Stimulated activated CD8-positive, alpha-beta memory T cell treated with anti-CD3 and anti-CD28 coated beads, Interleukin-15, amount 100 ng/mL, for 48 hours (primary cell): ENCODE results near the gene TINAGL1.

Experiments used
- DNase-seq, 2 donors: peaks; one replicate each; pipeline ENCODE4 v3.0.0-alpha.2; 2020; ENCODE audit warnings: low read depth in 2 of 2

TINAGL1 gene

GRCh38 chr1:31576201-31576669 is at the start of gene TINAGL1:
TINAGL1 (plus strand) TSS chr1:31576515; CDS start chr1:31577149, 634 bp downstream.
- DNase-seq = no peak

DNA sequence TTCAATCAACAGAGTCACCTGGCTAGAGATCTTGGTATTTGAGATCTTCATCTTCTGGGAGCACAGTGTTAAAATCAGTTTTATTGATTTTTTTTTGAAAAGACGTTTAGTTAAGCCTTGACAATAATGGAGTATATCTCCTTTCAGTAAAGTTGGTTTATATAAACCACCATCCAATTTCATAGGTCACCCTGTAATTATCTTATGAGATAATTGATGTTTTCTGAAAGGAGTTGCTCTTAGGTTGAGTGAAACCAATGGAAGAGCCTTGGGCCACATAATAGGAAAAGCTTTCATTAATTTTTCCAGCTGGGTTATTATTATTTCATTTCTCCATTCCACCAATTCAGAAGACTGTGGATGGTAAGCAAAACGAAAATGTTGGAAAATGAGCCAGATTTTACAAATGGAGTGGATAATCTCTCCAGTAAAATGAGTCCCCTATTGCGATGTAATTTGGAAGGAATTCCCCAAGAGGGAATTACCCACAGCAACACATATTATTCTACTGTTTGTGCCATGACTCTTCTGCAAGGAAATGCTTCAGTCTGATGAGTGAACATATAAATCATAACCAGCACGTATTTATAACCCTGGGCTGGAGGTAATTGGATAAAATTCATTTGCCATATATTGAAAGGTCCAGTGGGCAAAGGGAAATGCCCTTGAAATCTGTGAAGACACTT is 46.2 kb upstream of the TINAGL1 start:
- DNase-seq = no peak

DNA sequence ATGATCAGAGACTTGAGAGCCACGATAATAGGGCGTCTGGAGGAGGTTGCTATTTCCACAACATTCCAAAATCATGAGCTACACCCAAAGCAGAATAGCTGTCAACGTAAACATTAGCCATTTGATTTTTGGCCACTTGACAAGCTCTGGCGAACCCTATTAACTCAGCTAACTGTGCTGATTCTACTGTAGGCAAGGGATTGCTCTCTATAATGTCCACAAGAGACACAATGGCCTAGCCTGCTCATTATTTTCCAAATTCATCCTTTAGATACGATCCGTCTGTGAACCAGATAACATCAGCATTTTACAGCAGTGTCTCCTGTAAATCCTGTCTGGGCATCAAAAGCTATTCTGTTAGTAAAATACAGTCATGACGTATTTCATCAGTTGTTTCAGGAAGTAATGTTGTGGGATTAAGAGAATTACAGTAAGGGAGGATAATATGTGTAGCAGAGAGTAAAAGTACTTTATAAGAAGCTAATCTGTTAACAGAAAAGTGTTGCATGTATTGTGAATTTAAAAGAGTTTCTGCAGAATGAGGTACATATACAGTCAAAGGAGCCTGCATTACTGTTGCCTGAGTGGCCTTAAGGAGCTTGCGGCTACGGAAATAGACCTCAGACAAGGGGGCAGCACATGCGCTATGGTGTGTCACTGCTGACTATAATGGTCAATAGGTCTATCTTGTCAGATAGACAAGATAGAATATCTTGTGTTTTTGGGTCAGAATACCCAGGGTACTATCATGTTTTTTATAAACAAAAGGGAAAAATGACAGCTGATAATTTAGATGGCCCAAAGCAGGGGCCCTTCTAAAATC is 44.9 kb upstream of the TINAGL1 start:
- no peak for DNase-seq

GRCh38 chr1:31532173-31532572 is 44.1 kb upstream of the TINAGL1 start:
- DNase-seq = no peak

- no peak for DNase-seq
These were observed 40.8 kb upstream of the TINAGL1 start for GRCh38 chr1:31535561-31535960.

GRCh38 chr1:31539329-31539728 is 37.0 kb upstream of the TINAGL1 start:
- DNase-seq = no peak

- no peak for DNase-seq
These were observed 35.1 kb upstream of the TINAGL1 start for GRCh38 chr1:31541194-31541593.

DNA sequence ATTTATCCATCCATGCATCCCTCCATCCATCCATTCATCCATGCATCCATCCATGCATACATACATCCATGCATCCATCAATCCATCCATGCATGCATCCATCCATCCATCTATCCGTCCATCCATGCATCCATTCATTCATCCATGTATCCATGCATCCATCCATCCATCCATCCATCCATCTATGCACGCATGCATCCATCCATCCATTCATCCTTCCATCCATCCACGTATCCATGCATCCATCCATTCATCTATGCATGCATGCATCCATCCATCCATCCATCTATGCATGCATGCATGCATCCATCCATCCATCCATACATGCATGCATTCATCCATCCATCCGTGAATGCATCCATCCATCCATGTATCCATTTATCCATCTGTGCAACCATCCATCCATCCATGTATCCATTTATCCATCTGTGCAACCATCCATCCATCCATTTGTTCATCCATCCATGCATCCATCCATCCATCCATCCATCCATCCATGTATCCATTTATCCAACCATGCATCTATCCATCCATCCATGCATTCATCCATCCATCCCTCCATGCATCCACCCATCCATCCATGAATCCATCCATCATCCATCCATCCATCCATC is 30.3 kb upstream of the TINAGL1 start:
- DNase-seq = no peak

- DNase-seq = no peak
These were observed 27.8 kb upstream of the TINAGL1 start for GRCh38 chr1:31548534-31548906.

DNA sequence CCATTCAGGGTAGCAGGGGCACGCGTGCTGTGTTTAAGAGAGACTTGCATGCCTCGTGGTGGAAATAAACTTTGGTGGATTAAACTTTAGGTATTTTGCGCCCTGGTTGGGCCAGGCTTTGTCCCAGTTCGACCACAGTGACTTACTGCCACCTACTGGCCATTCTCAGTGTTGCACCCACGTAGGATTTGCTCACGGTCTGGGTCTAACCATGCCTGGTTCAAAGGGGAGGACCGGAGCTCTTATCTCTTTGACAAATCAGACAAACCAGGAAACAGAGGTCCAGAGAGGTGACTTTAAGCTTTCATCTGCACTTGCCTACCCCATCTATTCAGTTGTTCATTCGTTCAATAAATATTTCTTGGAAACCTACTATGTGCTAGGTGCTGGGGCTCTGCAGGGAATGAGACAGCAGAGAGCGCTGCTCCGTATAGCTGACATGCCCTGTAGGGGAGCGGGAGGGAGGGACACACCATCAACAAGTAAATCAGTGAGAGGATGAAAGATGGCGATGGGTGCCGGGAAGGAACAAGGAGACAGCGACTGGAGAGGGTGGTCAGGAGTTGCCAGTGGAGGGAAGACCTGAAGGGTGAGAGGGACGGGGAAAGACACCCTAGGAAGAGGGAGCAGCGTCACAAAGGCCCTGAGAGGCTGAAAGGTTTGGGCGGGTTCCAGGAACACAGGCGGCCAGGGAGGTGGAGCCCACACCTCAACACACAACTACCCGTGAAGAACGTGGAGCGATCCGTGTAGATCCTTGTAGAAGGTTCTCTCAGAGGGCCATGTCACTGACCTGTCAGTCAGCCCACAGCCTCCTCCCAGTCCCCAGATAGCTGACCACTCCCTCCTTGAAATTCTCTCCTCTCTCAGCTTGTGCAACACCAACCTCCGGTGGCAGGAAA is 27.2 kb upstream of the TINAGL1 start:
- peak; percentile 64 to 72 for DNase-seq

DNA sequence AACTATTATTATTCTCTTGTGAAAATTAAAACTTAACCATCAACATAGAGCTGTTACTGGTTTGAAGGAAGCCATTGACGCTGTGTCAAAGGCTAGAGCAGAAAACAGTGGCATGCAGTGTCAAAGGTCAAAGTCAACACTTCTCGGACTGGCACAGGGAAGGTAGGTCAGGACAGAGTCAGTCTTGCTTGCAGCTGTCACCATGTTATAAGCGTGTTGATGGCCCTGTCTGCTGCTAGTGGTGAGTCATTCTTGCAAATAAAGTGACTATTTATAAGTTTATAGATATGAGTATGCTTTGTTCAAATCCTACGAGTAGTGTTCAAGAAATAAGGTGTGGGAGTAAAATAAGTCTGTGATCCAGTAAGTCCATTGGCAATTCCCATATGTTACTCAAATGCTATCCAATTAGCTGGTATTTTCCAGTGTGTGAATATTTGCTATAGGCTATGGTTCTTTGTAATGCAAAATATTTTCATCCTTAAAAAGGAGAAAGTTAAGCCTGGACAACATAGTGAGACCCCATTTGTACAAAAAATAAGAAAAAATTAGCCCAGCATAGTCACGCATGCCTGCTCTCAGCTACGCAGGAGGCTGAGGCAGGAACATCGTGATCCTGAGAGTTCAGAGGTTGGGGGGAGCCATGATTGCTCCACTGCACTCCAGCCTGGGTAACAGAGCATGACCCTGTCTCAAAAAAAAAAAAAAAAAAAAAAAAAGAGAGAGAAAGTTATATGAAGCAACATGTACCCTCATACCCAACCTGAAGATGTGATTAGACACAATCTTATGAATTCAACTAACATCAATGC is 26.3 kb upstream of the TINAGL1 start:
- DNase-seq = no peak

- no peak for DNase-seq
These were observed 25.1 kb upstream of the TINAGL1 start for GRCh38 chr1:31551208-31551607.

GRCh38 chr1:31552489-31552888 is 23.8 kb upstream of the TINAGL1 start:
- DNase-seq = no peak

- no peak for DNase-seq
These were observed 19.8 kb upstream of the TINAGL1 start for GRCh38 chr1:31556481-31557006.

DNA sequence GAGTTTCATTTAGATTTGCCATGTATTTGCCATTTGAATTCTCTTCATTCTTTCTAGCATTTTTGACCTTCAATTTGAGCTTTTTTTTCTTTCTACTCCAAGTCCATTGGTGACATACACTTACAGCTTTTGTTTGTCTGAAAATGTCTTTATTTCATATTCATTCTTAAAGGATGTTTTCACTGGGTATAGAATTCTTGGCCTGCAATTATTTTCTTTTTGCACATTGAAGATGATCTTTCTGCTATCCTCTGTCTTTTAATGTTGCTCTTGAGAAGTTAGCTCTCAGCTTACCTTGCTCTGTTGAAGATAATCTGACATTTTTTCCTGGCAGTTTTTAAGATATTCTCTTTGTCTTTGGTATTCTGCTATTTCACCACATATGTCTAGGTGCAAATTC is 16.6 kb upstream of the TINAGL1 start:
- no peak for DNase-seq

GRCh38 chr1:31560394-31560793 is 15.9 kb upstream of the TINAGL1 start:
- DNase-seq = no peak

- no peak for DNase-seq
These were observed 13.5 kb upstream of the TINAGL1 start for GRCh38 chr1:31562707-31563360.

GRCh38 chr1:31564606-31564989 is 11.7 kb upstream of the TINAGL1 start:
- no peak for DNase-seq

GRCh38 chr1:31567956-31568570 is 8.3 kb upstream of the TINAGL1 start:
- DNase-seq = no peak
